Measurements from ENCODE around the gene SYNE3. TPM values are rescaled to one million over a fixed set of nuclear protein-coding genes. Genes with fewer than 3 reads are reported as not detected.
A peak's percentile ranks its signal among the peaks of the same experiment; 100 is the strongest.

The SYNE3 gene
- total RNA-seq, 8 experiments from 2014 or later, result 0.49 to 4.6 (median 1.3) TPM

GRCh38 chr14:95529216-95529615, 12.8 kb upstream of the SYNE3 start:
- Histone ChIP-seq H3K27ac (no peak overlapping the region), H3K4me3 (no peak overlapping the region), H3K4me1 (replicated peaks in 1 of 2) (peaks cover 23 to 25% of the 10 kb centered on the region in 2 donors)
- WGBS, 10 experiments, result 70 to 100% (median 91%) methylated on average over 1 to 7 of the region's 7 CpGs; no CpG with 5 or more reads in 1 of the 10 experiments
- no peak for ATAC-seq (replicated peaks in 6 of 8)
- in situ Hi-C loops (cut with MboI; ENCODE audit: low pct_unique_long_range_greater_than_20kb in 2 of 9, low sequenced_read_pairs in 9 of 9, unreplicated experiment in 9 of 9), result loop anchor here in 1 of 9 experiments (10.0 to 25.0 kb wide), 2 partner anchors 84 to 392 kb away; no protein-coding TSS in a partner anchor

- Histone ChIP-seq H3K27ac (no peak overlapping the region), H3K4me3 (no peak overlapping the region), H3K4me1 (replicated peaks in 1 of 2) (peaks cover 34 to 35% of the 10 kb centered on the region in 2 donors)
- 0 to 100% (median 85%) methylated on average over 1 to 3 of the region's 4 CpGs; no CpG with 5 or more reads in 1 of the 10 experiments for WGBS, 10 experiments
- in situ Hi-C loops (cut with MboI; ENCODE audit: low pct_unique_long_range_greater_than_20kb in 2 of 9, low sequenced_read_pairs in 9 of 9, unreplicated experiment in 9 of 9), result loop anchor here in 1 of 9 experiments (10.0 to 25.0 kb wide), 2 partner anchors 83 to 390 kb away; no protein-coding TSS in a partner anchor
- peak in 4 of 8 experiments; percentile 6 to 82 (median 60) for ATAC-seq (replicated peaks in 6 of 8)
Measured at GRCh38 chr14:95527387-95528002, 11.0 kb upstream of the SYNE3 start.

- no peak overlapping the region for H3K4me3 ChIP-seq
- in situ Hi-C loops (cut with MboI; ENCODE audit: low pct_unique_long_range_greater_than_20kb in 2 of 9, low sequenced_read_pairs in 9 of 9, unreplicated experiment in 9 of 9), result loop anchor here in 1 of 9 experiments (10.0 to 25.0 kb wide), 2 partner anchors 82 to 389 kb away; no protein-coding TSS in a partner anchor
Measured at GRCh38 chr14:95526483-95527386, 10.3 kb upstream of the SYNE3 start.

GRCh38 chr14:95525999-95526398, 9.5 kb upstream of the SYNE3 start:
- Histone ChIP-seq H3K27ac (no peak overlapping the region), H3K4me1 (replicated peaks in 1 of 2) (peaks cover 32 to 34% of the 10 kb centered on the region in 2 donors), H3K4me3 (no peak overlapping the region)
- ATAC-seq (replicated peaks in 6 of 8), result peak in 2 of 8 experiments; percentile 28 to 29
- WGBS, 10 experiments, result 50 to 100% (median 80%) methylated on average over 1 to 5 of the region's 5 CpGs; no CpG with 5 or more reads in 2 of the 10 experiments
- in situ Hi-C loops (cut with MboI; ENCODE audit: low pct_unique_long_range_greater_than_20kb in 2 of 9, low sequenced_read_pairs in 9 of 9, unreplicated experiment in 9 of 9), result loop anchor here in 1 of 9 experiments (10.0 to 25.0 kb wide), 2 partner anchors 81 to 389 kb away; no protein-coding TSS in a partner anchor

More at GRCh38 chr14:95526483-95527386, 10.3 kb upstream of the SYNE3 start:
- Histone ChIP-seq H3K27ac (no peak overlapping the region), H3K4me1 (replicated peaks in 1 of 2) (peaks cover 32 to 37% of the 10 kb centered on the region in 2 donors)
- 18 to 100% (median 71%) methylated on average over 1 to 8 of the region's 9 CpGs; no CpG with 5 or more reads in 2 of the 10 experiments for WGBS, 10 experiments
- peak in 2 of 8 experiments; percentile 31 to 32 for ATAC-seq (replicated peaks in 6 of 8)

GRCh38 chr14:95524706-95525512, 8.5 kb upstream of the SYNE3 start:
- Histone ChIP-seq H3K4me3 (no peak overlapping the region), H3K27ac (peak overlapping the region in 1 of 2 donors; percentile 94), H3K4me1 (replicated peaks in 1 of 2) (peaks cover 32 to 34% of the 10 kb centered on the region in 2 donors)
- in situ Hi-C loops (cut with MboI; ENCODE audit: low pct_unique_long_range_greater_than_20kb in 2 of 9, low sequenced_read_pairs in 9 of 9, unreplicated experiment in 9 of 9), result loop anchor here in 1 of 9 experiments (10.0 to 25.0 kb wide), 2 partner anchors 80 to 388 kb away; no protein-coding TSS in a partner anchor
- 70 to 100% (median 89%) methylated on average over 2 to 5 of the region's 6 CpGs; no CpG with 5 or more reads in 2 of the 10 experiments for WGBS, 10 experiments
- no peak for ATAC-seq (replicated peaks in 6 of 8)

GRCh38 chr14:95523815-95524448, 7.5 kb upstream of the SYNE3 start:
- peak in 5 of 8 experiments; percentile 62 to 87 (median 76) for ATAC-seq (replicated peaks in 6 of 8)
- Histone ChIP-seq H3K4me1 (replicated peaks in 1 of 2) (peaks cover 32 to 34% of the 10 kb centered on the region in 2 donors), H3K27ac (peak overlapping the region; percentile 75 to 94), H3K4me3 (no peak overlapping the region)
- 53 to 100% (median 70%) methylated on average over 1 to 9 of the region's 11 CpGs for WGBS, 10 experiments
- in situ Hi-C loops (cut with MboI; ENCODE audit: low pct_unique_long_range_greater_than_20kb in 2 of 9, low sequenced_read_pairs in 9 of 9, unreplicated experiment in 9 of 9), result loop anchor here in 1 of 9 experiments (10.0 kb wide), 1 partner anchor 79 kb away; no protein-coding TSS in a partner anchor

GRCh38 chr14:95523051-95523814, 6.8 kb upstream of the SYNE3 start:
- peak overlapping the region; percentile 75 to 94 for H3K27ac ChIP-seq
- peak overlapping the region in 1 of 5 donors; percentile 3 for H3K4me3 ChIP-seq
- in situ Hi-C loops (cut with MboI; ENCODE audit: low pct_unique_long_range_greater_than_20kb in 2 of 9, low sequenced_read_pairs in 9 of 9, unreplicated experiment in 9 of 9), result loop anchor here in 1 of 9 experiments (10.0 kb wide), 1 partner anchor 78 kb away; no protein-coding TSS in a partner anchor

GRCh38 chr14:95522556-95522955, 6.1 kb upstream of the SYNE3 start:
- Histone ChIP-seq H3K4me1 (replicated peaks in 1 of 2) (peaks cover 32 to 34% of the 10 kb centered on the region in 2 donors), H3K27ac (no peak overlapping the region), H3K4me3 (no peak overlapping the region)
- in situ Hi-C loops (cut with MboI; ENCODE audit: low pct_unique_long_range_greater_than_20kb in 2 of 9, low sequenced_read_pairs in 9 of 9, unreplicated experiment in 9 of 9), result loop anchor here in 1 of 9 experiments (10.0 kb wide), 1 partner anchor 78 kb away; no protein-coding TSS in a partner anchor
- 43 to 100% (median 82%) methylated on average over 1 to 3 of the region's 4 CpGs; no CpG with 5 or more reads in 3 of the 10 experiments for WGBS, 10 experiments
- no peak for ATAC-seq (replicated peaks in 6 of 8)

More at GRCh38 chr14:95523051-95523814, 6.8 kb upstream of the SYNE3 start:
- peak in 5 of 8 experiments; percentile 21 to 41 (median 37) for ATAC-seq (replicated peaks in 6 of 8)
- 60 to 87% (median 80%) methylated on average over 1 to 12 of the region's 12 CpGs; no CpG with 5 or more reads in 1 of the 10 experiments for WGBS, 10 experiments
- H3K4me1 ChIP-seq (replicated peaks in 1 of 2), result peaks cover 32 to 34% of the 10 kb centered on the region in 2 donors

GRCh38 chr14:95522116-95522515, 5.7 kb upstream of the SYNE3 start:
- in situ Hi-C loops (cut with MboI; ENCODE audit: low pct_unique_long_range_greater_than_20kb in 2 of 9, low sequenced_read_pairs in 9 of 9, unreplicated experiment in 9 of 9), result loop anchor here in 1 of 9 experiments (10.0 kb wide), 1 partner anchor 77 kb away; no protein-coding TSS in a partner anchor

GRCh38 chr14:95521001-95521400, 4.6 kb upstream of the SYNE3 start:
- in situ Hi-C loops (cut with MboI; ENCODE audit: low pct_unique_long_range_greater_than_20kb in 2 of 9, low sequenced_read_pairs in 9 of 9, unreplicated experiment in 9 of 9), result loop anchor here in 1 of 9 experiments (10.0 kb wide), 1 partner anchor 76 kb away; no protein-coding TSS in a partner anchor
- Histone ChIP-seq H3K4me3 (no peak overlapping the region), H3K27ac (no peak overlapping the region), H3K4me1 (replicated peaks in 1 of 2) (peaks cover 31 to 39% of the 10 kb centered on the region in 2 donors)
- 93% methylated on average over 2 of the region's 4 CpGs; no CpG with 5 or more reads in 9 of the 10 experiments for WGBS, 10 experiments
- no peak for ATAC-seq (replicated peaks in 6 of 8)

More at GRCh38 chr14:95522116-95522515, 5.7 kb upstream of the SYNE3 start:
- no peak overlapping the region for H3K27ac ChIP-seq
- H3K4me3 ChIP-seq, result no peak overlapping the region
- H3K4me1 ChIP-seq (replicated peaks in 1 of 2), result peaks cover 32 to 35% of the 10 kb centered on the region in 2 donors
- ATAC-seq (replicated peaks in 6 of 8), result no peak
- 88 to 100% (median 90%) methylated on average over 2 to 6 of the region's 11 CpGs; no CpG with 5 or more reads in 4 of the 10 experiments for WGBS, 10 experiments
